Mesenchymal stem cell (in vitro differentiated cells and primary cell): ENCODE results near the gene ANKRD55.

Experiments
- DNase-seq: peaks from one replicate; pipeline ENCODE4 v3.0.0-alpha.2; 2013
- H2AFZ ChIP-seq: one replicate; pipeline ENCODE4 v1.6.1; 2013; ENCODE audit warnings: low read depth, mild to moderate bottlenecking, control low read depth, inconsistent platforms, low read length, moderate library complexity
- H2AK5ac ChIP-seq: 2 replicates; pipeline ENCODE4 v1.6.1; 2013; ENCODE audit warnings: low read length, moderate library complexity, mild to moderate bottlenecking, inconsistent platforms; ENCODE audit not compliant: severe bottlenecking
- H2BK120ac ChIP-seq: one replicate; pipeline ENCODE4 v1.6.1; 2013; ENCODE audit warnings: low read depth, mild to moderate bottlenecking, inconsistent platforms, low read length, moderate library complexity
- H2BK12ac ChIP-seq, 2 experiments: one replicate each; pipeline ENCODE4 v1.6.1; 2013; ENCODE audit warnings: inconsistent platforms in 2 of 2, low read length in 2 of 2, mild to moderate bottlenecking in 2 of 2, moderate library complexity in 2 of 2, control low read depth in 1 of 2
- H2BK15ac ChIP-seq: one replicate; pipeline ENCODE4 v1.6.1; 2013; ENCODE audit warnings: mild to moderate bottlenecking, low read depth, inconsistent platforms; ENCODE audit not compliant: poor library complexity, severe bottlenecking
- H2BK5ac ChIP-seq: 2 replicates; pipeline ENCODE4 v1.6.1; 2013; ENCODE audit warnings: low read depth, mild to moderate bottlenecking, low read length, control low read depth, inconsistent platforms; ENCODE audit not compliant: poor library complexity, severe bottlenecking
- H3K14ac ChIP-seq, 2 experiments: one replicate each; pipeline ENCODE4 v1.6.1; 2013; ENCODE audit warnings: inconsistent platforms in 2 of 2, low read length in 2 of 2, control low read depth in 1 of 2, mild to moderate bottlenecking in 1 of 2, moderate library complexity in 1 of 2
- H3K18ac ChIP-seq, 2 experiments: one replicate each; pipeline ENCODE4 v1.6.1; 2013; ENCODE audit warnings: inconsistent platforms in 2 of 2, low read length in 2 of 2, control low read depth in 1 of 2, low read depth in 1 of 2, mild to moderate bottlenecking in 1 of 2
- H3K23ac ChIP-seq, 2 experiments: one replicate each; pipeline ENCODE4 v1.6.1; 2013; ENCODE audit warnings: inconsistent platforms in 2 of 2, low read length in 2 of 2, mild to moderate bottlenecking in 2 of 2, moderate library complexity in 2 of 2, control low read depth in 1 of 2
- H3K27ac ChIP-seq: 2 replicates; pipeline ENCODE4 v1.5.1; 2013; ENCODE audit warnings: mild to moderate bottlenecking, moderate library complexity, low read length, control low read depth, inconsistent platforms; ENCODE audit not compliant: poor library complexity, severe bottlenecking
- H3K27me3 ChIP-seq, 2 experiments: 2 replicates each; pipeline versions ENCODE4 v1.6.1 to v1.7.0; 2013; ENCODE audit warnings: low read length in 2 of 2, mild to moderate bottlenecking in 2 of 2, moderate library complexity in 2 of 2, control low read depth in 1 of 2, inconsistent platforms in 1 of 2; ENCODE audit not compliant: control insufficient read depth in 1 of 2, insufficient read depth in 1 of 2
- H3K36me3 ChIP-seq, 2 experiments: 2 replicates each; pipeline versions ENCODE4 v1.6.1 to v1.7.0; 2013; ENCODE audit warnings: low read length in 2 of 2, control low read depth in 1 of 2, inconsistent platforms in 1 of 2, low read depth in 1 of 2, mild to moderate bottlenecking in 1 of 2; ENCODE audit not compliant: insufficient read depth in 2 of 2, control insufficient read depth in 1 of 2
- H3K4ac ChIP-seq, 2 experiments: one replicate each; pipeline ENCODE4 v1.6.1; 2013; ENCODE audit warnings: inconsistent platforms in 2 of 2, low read length in 2 of 2, mild to moderate bottlenecking in 2 of 2, moderate library complexity in 2 of 2, control low read depth in 1 of 2, low read depth in 1 of 2
- H3K4me1 ChIP-seq: 2 replicates; pipeline ENCODE4 v1.6.1; 2013; ENCODE audit warnings: low read depth, low read length, control low read depth; ENCODE audit not compliant: control insufficient read depth, insufficient read depth
- H3K4me2 ChIP-seq: 2 replicates; pipeline ENCODE4 v1.6.1; 2013; ENCODE audit warnings: low read length, mild to moderate bottlenecking, inconsistent platforms; ENCODE audit not compliant: poor library complexity, severe bottlenecking
- H3K4me3 ChIP-seq, 2 experiments: 2 replicates each; pipeline versions ENCODE4 v1.5.1 to v1.7.0; 2013; ENCODE audit warnings: low read length in 2 of 2, mild to moderate bottlenecking in 2 of 2, control low read depth in 1 of 2, low read depth in 1 of 2; ENCODE audit not compliant: insufficient read depth in 1 of 2
- H3K79me1 ChIP-seq: replicated peaks from 2 replicates; pipeline ENCODE4 v1.6.1; 2013; ENCODE audit warnings: mild to moderate bottlenecking, control low read depth, low read length, inconsistent platforms; ENCODE audit not compliant: poor library complexity, severe bottlenecking
- H3K9ac ChIP-seq: 2 replicates; pipeline ENCODE4 v1.7.0; 2013; ENCODE audit warnings: mild to moderate bottlenecking, low read length, moderate library complexity
- H3K9me3 ChIP-seq: 2 replicates; pipeline ENCODE4 v1.7.0; 2013; ENCODE audit warnings: mild to moderate bottlenecking, low read length; ENCODE audit not compliant: control insufficient read depth
- H4K8ac ChIP-seq: one replicate; pipeline ENCODE4 v1.6.1; 2013; ENCODE audit warnings: inconsistent platforms, mild to moderate bottlenecking, low read length, moderate library complexity
- H4K91ac ChIP-seq: one replicate; pipeline ENCODE4 v1.6.1; 2013; ENCODE audit warnings: mild to moderate bottlenecking, low read length, inconsistent platforms
- WGBS: methylation state at CpG from one replicate; pipeline ENCODE4 v1.1.7; 2013; ENCODE audit warnings: mixed read lengths; 5-methylcytosine and 5-hydroxymethylcytosine counted together

Gene ANKRD55

GRCh38 chr5:56230576-56230975, 2.6 kb downstream of the ANKRD55 start:
- Histone ChIP-seq H2BK120ac (no peak overlapping the region), H3K23ac (no peak overlapping the region), H2AK5ac (no peak overlapping the region), H3K27ac (no peak overlapping the region), H4K8ac (no peak overlapping the region), H3K9ac (no peak overlapping the region), H2BK12ac (no peak overlapping the region), H3K27me3 (peaks cover 0 to 4% of the 10 kb centered on the region in 2 experiments), H3K36me3 (no peaks in the 10 kb centered on the region), H4K91ac (no peak overlapping the region), H2BK5ac (no peak overlapping the region), H3K18ac (no peak overlapping the region), H3K4me3 (no peak overlapping the region), H3K4me1 (no peaks in the 10 kb centered on the region), H3K9me3 (no peaks in the 10 kb centered on the region), H3K14ac (no peak overlapping the region), H3K79me1 (no peaks in the 10 kb centered on the region), H2BK15ac (no peak overlapping the region), H3K4me2 (no peak overlapping the region), H2AFZ (no peak overlapping the region), H3K4ac (no peak overlapping the region)
- DNase-seq = no peak

- Histone ChIP-seq H3K4me3 (no peak overlapping the region), H3K23ac (no peak overlapping the region), H3K4ac (no peak overlapping the region), H3K9ac (no peak overlapping the region), H3K4me2 (no peak overlapping the region), H4K91ac (no peak overlapping the region), H2BK5ac (no peak overlapping the region), H2AK5ac (no peak overlapping the region), H3K4me1 (no peaks in the 10 kb centered on the region), H3K27me3 (no peaks in the 10 kb centered on the region), H2AFZ (no peak overlapping the region), H3K27ac (no peak overlapping the region), H2BK12ac (no peak overlapping the region), H3K9me3 (no peaks in the 10 kb centered on the region), H3K18ac (no peak overlapping the region), H3K79me1 (no peaks in the 10 kb centered on the region), H4K8ac (no peak overlapping the region), H2BK15ac (no peak overlapping the region), H3K14ac (no peak overlapping the region), H2BK120ac (no peak overlapping the region), H3K36me3 (no peaks in the 10 kb centered on the region)
- WGBS = 79% methylated on average over 4 of the region's 7 CpGs
- no peak for DNase-seq
These were observed 4.0 kb downstream of the ANKRD55 start for GRCh38 chr5:56229111-56229510.

GRCh38 chr5:56228631-56229030, 4.5 kb downstream of the ANKRD55 start:
- no peak overlapping the region for H2BK12ac ChIP-seq
- H2BK5ac ChIP-seq = no peak overlapping the region
- no peaks in the 10 kb centered on the region for H3K79me1 ChIP-seq
- H4K91ac ChIP-seq = no peak overlapping the region
- H3K9me3 ChIP-seq = no peaks in the 10 kb centered on the region
- no peak overlapping the region for H2BK15ac ChIP-seq
- no peak overlapping the region for H2AK5ac ChIP-seq
- no peak overlapping the region for H4K8ac ChIP-seq
- no peak overlapping the region for H3K23ac ChIP-seq
- no peak overlapping the region for H3K4ac ChIP-seq
- H2AFZ ChIP-seq = no peak overlapping the region
- no peaks in the 10 kb centered on the region for H3K4me1 ChIP-seq
- H2BK120ac ChIP-seq = no peak overlapping the region
- no peak for DNase-seq
- H3K14ac ChIP-seq = no peak overlapping the region
- no peaks in the 10 kb centered on the region for H3K36me3 ChIP-seq
- no peak overlapping the region for H3K4me2 ChIP-seq
- no peaks in the 10 kb centered on the region for H3K27me3 ChIP-seq
- H3K4me3 ChIP-seq = no peak overlapping the region
- H3K18ac ChIP-seq = no peak overlapping the region
- H3K9ac ChIP-seq = no peak overlapping the region
- H3K27ac ChIP-seq = no peak overlapping the region
- WGBS = 95% methylated on average over 5 of the region's 6 CpGs

GRCh38 chr5:56227691-56228090, 5.4 kb downstream of the ANKRD55 start:
- WGBS = 95% methylated on average over 5 of the region's 5 CpGs
- no peak overlapping the region for H3K9ac ChIP-seq
- no peak overlapping the region for H3K4me3 ChIP-seq
- no peak overlapping the region for H3K4ac ChIP-seq
- H3K79me1 ChIP-seq = no peaks in the 10 kb centered on the region
- no peak overlapping the region for H4K8ac ChIP-seq
- no peak overlapping the region for H2AK5ac ChIP-seq
- no peaks in the 10 kb centered on the region for H3K27me3 ChIP-seq
- no peaks in the 10 kb centered on the region for H3K36me3 ChIP-seq
- no peak overlapping the region for H2BK15ac ChIP-seq
- H3K23ac ChIP-seq = no peak overlapping the region
- no peak for DNase-seq
- H3K4me1 ChIP-seq = no peaks in the 10 kb centered on the region
- H3K18ac ChIP-seq = no peak overlapping the region
- H3K14ac ChIP-seq = no peak overlapping the region
- H3K4me2 ChIP-seq = no peak overlapping the region
- H2BK120ac ChIP-seq = no peak overlapping the region
- no peak overlapping the region for H4K91ac ChIP-seq
- no peak overlapping the region for H3K27ac ChIP-seq
- H3K9me3 ChIP-seq = no peaks in the 10 kb centered on the region
- no peak overlapping the region for H2BK5ac ChIP-seq
- no peak overlapping the region for H2AFZ ChIP-seq
- no peak overlapping the region for H2BK12ac ChIP-seq
